Endothelial cell of umbilical vein (primary cell): ENCODE results near the gene EPB41L2. TPM values are rescaled to one million over a fixed set of nuclear protein-coding genes. Genes with fewer than 3 reads are reported as not detected.

Experiments used
- BruUV-seq: library from RNA; stranded (reverse); fragments of 400-500 nt; replicated peaks from 2 replicates; lab custom pipeline; 2021; lab: Mats Ljungman, UMichigan
- CTCF ChIA-PET: fragments of 300-600, 350-600 bp; sonication (Branson Sonifier 250); formaldehyde crosslinking; loops from one replicate; lab custom pipeline; 2021; ENCODE audit warnings: antibody characterized with exemption, inconsistent platforms; lab: Charles Lee
- POLR2A ChIA-PET: fragments of 300-600, 350-600 bp; sonication (Branson Sonifier 250); formaldehyde crosslinking; loops from one replicate; lab custom pipeline; 2021; ENCODE audit warnings: antibody characterized with exemption, inconsistent platforms; lab: Charles Lee
- DNase-seq: peaks from one replicate; pipeline ENCODE4 v3.0.0-alpha.2; 2011; ENCODE audit warnings: low read depth, low spot score
- FAIRE-seq: peaks from 2 replicates; lab custom pipeline; 2011; peaks lifted over from hg19 to GRCh38; lab: Jason Lieb, UNC
- H2AFZ ChIP-seq: 2 replicates; pipeline ENCODE4 v1.6.0; 2012; ENCODE audit warnings: low read depth, low read length, control low read depth, inconsistent platforms
- H3K27ac ChIP-seq: 2 replicates; pipeline ENCODE4 v1.5.1; 2011; ENCODE audit warnings: low read depth, mild to moderate bottlenecking, control low read depth, low read length, moderate library complexity; ENCODE audit not compliant: insufficient read depth
- H3K27me3 ChIP-seq, 2 experiments: 2 replicates each; pipeline versions ENCODE4 v1.6.0 to v1.6.1; 2011; ENCODE audit warnings: low read length in 2 of 2, mixed read lengths in 1 of 2; ENCODE audit not compliant: control insufficient read depth in 2 of 2, insufficient read depth in 2 of 2
- H3K36me3 ChIP-seq, 2 experiments: 2 replicates in 1 of 2; 3 replicates in 1 of 2; pipeline ENCODE4 v1.5.1; 2011; ENCODE audit warnings: low read length in 2 of 2, mild to moderate bottlenecking in 1 of 2, moderate library complexity in 1 of 2; ENCODE audit not compliant: control insufficient read depth in 2 of 2, insufficient read depth in 2 of 2; ENCODE audit errors: extremely low read depth in 1 of 2
- H3K4me1 ChIP-seq: 3 replicates; pipeline ENCODE4 v1.5.1; 2011; ENCODE audit warnings: mild to moderate bottlenecking, low read length; ENCODE audit not compliant: control insufficient read depth, insufficient read depth; ENCODE audit errors: extremely low read depth
- H3K4me2 ChIP-seq: 2 replicates; pipeline ENCODE4 v1.6.1; 2011; ENCODE audit warnings: low read length, control low read depth, mixed read lengths; ENCODE audit not compliant: insufficient read depth
- H3K4me3 ChIP-seq, 3 experiments: fragments of 200-600 bp in 1 of 3; sonication (generic), shearing (Covaris generic) in 1 of 3; replicated peaks in 1 of 3; 2 replicates each; pipeline ENCODE4 v1.5.1; 2011 to 2016; ENCODE audit warnings: control low read depth in 3 of 3, low read length in 3 of 3, mild to moderate bottlenecking in 2 of 3, inconsistent platforms in 1 of 3, low read depth in 1 of 3, moderate library complexity in 1 of 3; ENCODE audit not compliant: insufficient read depth in 1 of 3
- H3K79me2 ChIP-seq: 2 replicates; pipeline ENCODE4 v1.6.0; 2012; ENCODE audit warnings: low read length, inconsistent platforms; ENCODE audit not compliant: control insufficient read depth, insufficient read depth
- H3K9ac ChIP-seq: replicated peaks from 2 replicates; pipeline ENCODE3; 2011; ENCODE audit warnings: low read length, control low read depth; ENCODE audit not compliant: insufficient read depth; ENCODE audit errors: extremely low read depth
- H3K9me1 ChIP-seq: replicated peaks from 3 replicates; pipeline ENCODE4 v1.6.0; 2011; ENCODE audit warnings: mild to moderate bottlenecking, low read length; ENCODE audit not compliant: control insufficient read depth, insufficient read depth; ENCODE audit errors: extremely low read depth
- H3K9me3 ChIP-seq: replicated peaks from 2 replicates; pipeline ENCODE4 v1.5.1; 2012; ENCODE audit warnings: low read length, inconsistent platforms; ENCODE audit not compliant: control insufficient read depth, insufficient read depth
- H4K20me1 ChIP-seq: replicated peaks from 2 replicates; pipeline ENCODE3; 2011; ENCODE audit warnings: mild to moderate bottlenecking, low read length; ENCODE audit not compliant: control insufficient read depth, insufficient read depth; ENCODE audit errors: extremely low read depth
- CTCF ChIP-seq, 2 donors: IDR thresholded peaks; 1 replicate in 1 of 2; 2 replicates in 1 of 2; pipeline ENCODE4 v1.5.1; 2011; ENCODE audit warnings: low read length in 2 of 2, mild to moderate bottlenecking in 2 of 2, moderate library complexity in 2 of 2, control low read depth in 1 of 2, inconsistent platforms in 1 of 2, low read depth in 1 of 2; ENCODE audit not compliant: insufficient read depth in 1 of 2; ENCODE audit errors: extremely low read depth in 1 of 2
- EZH2 ChIP-seq: IDR thresholded peaks from 2 replicates; pipeline ENCODE4 v1.6.1; 2012; ENCODE audit warnings: borderline replicate concordance, low read depth, mild to moderate bottlenecking, moderate library complexity, low read length, inconsistent platforms; ENCODE audit not compliant: severe bottlenecking
- FOS ChIP-seq: IDR thresholded peaks from 2 replicates; pipeline ENCODE4 v1.6.1; 2011; ENCODE audit warnings: mild to moderate bottlenecking, low read length, moderate library complexity, borderline replicate concordance; ENCODE audit not compliant: insufficient read depth
- GATA2 ChIP-seq: IDR thresholded peaks from 2 replicates; pipeline ENCODE4 v1.7.0; 2011; ENCODE audit warnings: low read depth, mild to moderate bottlenecking, moderate library complexity, mixed read lengths, low read length; ENCODE audit not compliant: insufficient read length, insufficient read depth
- JUN ChIP-seq: IDR thresholded peaks from 2 replicates; pipeline ENCODE4 v1.6.1; 2011; ENCODE audit warnings: borderline replicate concordance, low read depth; ENCODE audit not compliant: insufficient read length, insufficient read depth
- MAX ChIP-seq: IDR thresholded peaks from 2 replicates; pipeline ENCODE4 v1.6.1; 2011; ENCODE audit not compliant: insufficient read depth, insufficient read length
- MYC ChIP-seq: IDR thresholded peaks from one replicate; pipeline ENCODE4 v1.6.1; 2011; ENCODE audit warnings: mild to moderate bottlenecking, low read depth, low read length
- POLR2A ChIP-seq: IDR thresholded peaks from 2 replicates; pipeline ENCODE4 v1.6.1; 2012; ENCODE audit warnings: low read depth, mild to moderate bottlenecking, control low read depth, low read length
- POLR2AphosphoS5 ChIP-seq: IDR thresholded peaks from 2 replicates; pipeline ENCODE4 v1.6.1; 2012; ENCODE audit warnings: low read depth, mild to moderate bottlenecking, control low read depth, low read length, moderate library complexity; ENCODE audit not compliant: insufficient read depth
- dilution Hi-C: fragments of 300-500 bp; cut with MboI; formaldehyde crosslinking; loops from one replicate; pipeline ENCODE4 v1.15.0; 2019; ENCODE audit warnings: low sequenced_read_pairs; ENCODE audit not compliant: extremely low pct_ligation_motif_present
- intact Hi-C: fragments of 100-400 bp; cut with micrococcal nuclease; formaldehyde crosslinking; loops from one replicate; pipeline ENCODE4 v1.10.0; 2022
- polyA plus RNA-seq, 4 experiments: library from polyadenylated mRNA; depleted of rRNA in 3 of 4; stranded (reverse) in 3 of 4; unstranded in 1 of 4; fragments of >200 nt; gene quantifications; 2 replicates each; pipeline versions ENCODE4 v1.2.1 to v1.2.3, GENCODE V29; 2011 to 2012; ENCODE audit warnings: missing spikeins in 1 of 4
- total RNA-seq: library from RNA; stranded (reverse); gene quantifications from 2 replicates; pipeline ENCODE4 v1.2.3, GENCODE V29; 2021

The EPB41L2 gene
- total and polyA plus RNA-seq, 2 donors (not counting 3 experiments of a cell fraction or from before 2014, with no cell fraction given) = 26.5 to 87.7 TPM

GRCh38 chr6:130836055-130836640, 226.9 kb downstream of the EPB41L2 start:
- Histone ChIP-seq H2AFZ (no peak overlapping the region), H4K20me1 (no peaks in the 10 kb centered on the region), H3K9me3 (no peaks in the 10 kb centered on the region), H3K79me2 (no peaks in the 10 kb centered on the region), H3K36me3 (no peaks in the 10 kb centered on the region), H3K9me1 (no peaks in the 10 kb centered on the region), H3K4me2 (no peak overlapping the region), H3K4me3 (no peak overlapping the region), H3K4me1 (no peaks in the 10 kb centered on the region), H3K9ac (no peak overlapping the region), H3K27me3 (no peaks in the 10 kb centered on the region), H3K27ac (no peak overlapping the region)
- FAIRE-seq = no peak
- no TSS peak for BruUV-seq
- ChIA-PET POLR2A (no interaction called here), CTCF (interaction anchor here (1.0 kb wide), 1 partner anchor 11 kb away, joined by 3 read pairs; no protein-coding TSS in a partner anchor)
- no peak for DNase-seq
- dilution Hi-C loops = no loop called here
- TF ChIP-seq MYC (no peak), FOS (no peak), JUN (no peak), POLR2AphosphoS5 (no peak), MAX (no peak), EZH2 (no peak), POLR2A (no peak), GATA2 (no peak), CTCF (IDR thresholded peaks at IDR 0.05; ENCODE audit: extremely low read depth in 1 of 2, insufficient read depth in 1 of 2, low read depth in 1 of 2, low read length in 2 of 2) (no peak)
- intact Hi-C loops = no loop called here
